T1000 (cell line): ENCODE results near the gene DDX3Y.

Experiments used
- DNase-seq: peaks from one replicate; lab custom pipeline; 2025; ENCODE audit warnings: mixed read lengths; lab: John Stamatoyannopoulos, UW

The DDX3Y gene

GRCh38 chrY:12904618-12905516 is at the start of gene DDX3Y:
Gene DDX3Y, plus strand, starts transcription at chrY:12904868. Its CDS starts 69 bp downstream, at chrY:12904937.
- DNase-seq: peak; percentile 79

GRCh38 chrY:12855791-12856275 is 48.8 kb upstream of the DDX3Y start:
- no peak for DNase-seq

GRCh38 chrY:12867960-12868359 is 36.7 kb upstream of the DDX3Y start:
- no peak for DNase-seq

- DNase-seq: no peak
These were observed 7.7 kb upstream of the DDX3Y start for GRCh38 chrY:12896973-12897372.

GRCh38 chrY:12898604-12899003 is 6.1 kb upstream of the DDX3Y start:
- DNase-seq: no peak

GRCh38 chrY:12905517-12905872 is 827 bp downstream of the DDX3Y start:
- DNase-seq: peak; percentile 27

- DNase-seq: no peak
These were observed 1.2 kb downstream of the DDX3Y start for GRCh38 chrY:12905895-12906294.

GRCh38 chrY:12913541-12913940 is 8.9 kb downstream of the DDX3Y start:
- DNase-seq: no peak

GRCh38 chrY:12928043-12928442 is 23.4 kb downstream of the DDX3Y start:
- no peak for DNase-seq

GRCh38 chrY:12941725-12942687 is 37.3 kb downstream of the DDX3Y start:
- no peak for DNase-seq
